Esophagus (tissue), 2 donors: ENCODE data around the gene CA5A. TPM values are rescaled to one million over a fixed set of nuclear protein-coding genes. Genes with fewer than 3 reads are reported as not detected.
A peak's percentile ranks its signal among the peaks of the same experiment; 100 is the strongest.

Experiments used
- H3K27ac ChIP-seq, 2 donors: one replicate each; pipeline ENCODE4 v1.5.1; 2013; ENCODE audit warnings: low read depth in 2 of 2, mild to moderate bottlenecking in 2 of 2, inconsistent platforms in 1 of 2, low read length in 1 of 2, moderate library complexity in 1 of 2
- H3K27me3 ChIP-seq, 2 donors: one replicate each; pipeline ENCODE4 v1.6.1; 2013; ENCODE audit warnings: low read length in 2 of 2, control low read depth in 1 of 2, mild to moderate bottlenecking in 1 of 2; ENCODE audit not compliant: insufficient read depth in 2 of 2, control insufficient read depth in 1 of 2
- H3K36me3 ChIP-seq, 2 donors: one replicate each; pipeline ENCODE4 v1.6.1; 2013; ENCODE audit warnings: low read length in 1 of 2; ENCODE audit not compliant: control insufficient read depth in 2 of 2, insufficient read depth in 2 of 2
- H3K4me1 ChIP-seq, 2 donors: one replicate each; pipeline ENCODE4 v1.6.1; 2013; ENCODE audit warnings: low read length in 1 of 2; ENCODE audit not compliant: control insufficient read depth in 2 of 2, insufficient read depth in 2 of 2
- H3K4me3 ChIP-seq, 2 donors: one replicate each; pipeline ENCODE4 v1.5.1; 2013; ENCODE audit warnings: low read length in 2 of 2, mild to moderate bottlenecking in 2 of 2, low read depth in 1 of 2, moderate library complexity in 1 of 2
- H3K9me3 ChIP-seq, 2 donors: one replicate each; pipeline ENCODE4 v1.6.1; 2013; ENCODE audit warnings: mild to moderate bottlenecking in 2 of 2, low read depth in 1 of 2, low read length in 1 of 2, moderate library complexity in 1 of 2; ENCODE audit not compliant: control insufficient read depth in 2 of 2, insufficient read depth in 1 of 2
- WGBS, 2 donors: extraction: QIAGEN DNeasy Blood & Tissue Kit; methylation state at CpG; one replicate each; pipeline ENCODE4 v1.1.7; 2013; 5-methylcytosine and 5-hydroxymethylcytosine counted together
- polyA plus RNA-seq, 2 donors: library from polyadenylated mRNA; stranded (reverse); fragments of 200-250 nt; gene quantifications; one replicate each; pipeline ENCODE4 v1.2.3, GENCODE V29; 2013
- donor health status: healthy with polysubstance abuse.
- donor health status: Bipolar disorder and iron deficiency.

CA5A gene
- polyA plus RNA-seq, 2 donors = not detected

- no peaks in the 10 kb centered on the region for H3K9me3 ChIP-seq
- peaks cover 0 to 2% of the 10 kb centered on the region in 2 donors for H3K4me1 ChIP-seq
- 70 to 82% methylated on average over 8 of the region's 8 CpGs for WGBS, 2 donors
- H3K36me3 ChIP-seq = peaks cover 0 to 17% of the 10 kb centered on the region in 2 donors
- no peak overlapping the region for H3K4me3 ChIP-seq
- H3K27me3 ChIP-seq = no peaks in the 10 kb centered on the region
- no peak overlapping the region for H3K27ac ChIP-seq
These were observed 43.0 kb upstream of the CA5A start for GRCh38 chr16:87979352-87979751.

- H3K27ac ChIP-seq = no peak overlapping the region
- 88% methylated on average over 5 of the region's 5 CpGs for WGBS, 2 donors
- peaks cover 0 to 5% of the 10 kb centered on the region in 2 donors for H3K4me1 ChIP-seq
- peaks cover 0 to 15% of the 10 kb centered on the region in 2 donors for H3K36me3 ChIP-seq
- H3K9me3 ChIP-seq = no peaks in the 10 kb centered on the region
- no peaks in the 10 kb centered on the region for H3K27me3 ChIP-seq
- no peak overlapping the region for H3K4me3 ChIP-seq
These were observed 41.8 kb upstream of the CA5A start for GRCh38 chr16:87978127-87978526.

GRCh38 chr16:87976665-87977064 is 40.3 kb upstream of the CA5A start:
- H3K36me3 ChIP-seq = peaks cover 0 to 8% of the 10 kb centered on the region in 2 donors
- WGBS, 2 donors = 57 to 74% methylated on average over 3 of the region's 3 CpGs
- H3K27ac ChIP-seq = no peak overlapping the region
- peaks cover 2 to 5% of the 10 kb centered on the region in 2 donors for H3K9me3 ChIP-seq
- peaks cover 0 to 5% of the 10 kb centered on the region in 2 donors for H3K4me1 ChIP-seq
- no peaks in the 10 kb centered on the region for H3K27me3 ChIP-seq
- no peak overlapping the region for H3K4me3 ChIP-seq

GRCh38 chr16:87974178-87974577 is 37.8 kb upstream of the CA5A start:
- peaks cover 0 to 5% of the 10 kb centered on the region in 2 donors for H3K36me3 ChIP-seq
- peaks cover 3 to 8% of the 10 kb centered on the region in 2 donors for H3K9me3 ChIP-seq
- H3K27me3 ChIP-seq = no peaks in the 10 kb centered on the region
- H3K27ac ChIP-seq = no peak overlapping the region
- H3K4me1 ChIP-seq = peaks cover 0 to 5% of the 10 kb centered on the region in 2 donors
- WGBS, 2 donors = 82 to 88% methylated on average over 9 of the region's 9 CpGs
- no peak overlapping the region for H3K4me3 ChIP-seq

- H3K36me3 ChIP-seq = peaks cover 0 to 5% of the 10 kb centered on the region in 2 donors
- 59 to 73% methylated on average over 3 of the region's 3 CpGs for WGBS, 2 donors
- no peak overlapping the region for H3K4me3 ChIP-seq
- H3K27me3 ChIP-seq = no peaks in the 10 kb centered on the region
- H3K4me1 ChIP-seq = peaks cover 0 to 5% of the 10 kb centered on the region in 2 donors
- no peak overlapping the region for H3K27ac ChIP-seq
- peaks cover 3 to 8% of the 10 kb centered on the region in 2 donors for H3K9me3 ChIP-seq
These were observed 37.4 kb upstream of the CA5A start for GRCh38 chr16:87973717-87974116.

- 99 to 100% methylated on average over 2 of the region's 2 CpGs for WGBS, 2 donors
- peaks cover 0 to 5% of the 10 kb centered on the region in 2 donors for H3K36me3 ChIP-seq
- H3K27ac ChIP-seq = no peak overlapping the region
These were observed 35.6 kb upstream of the CA5A start for GRCh38 chr16:87971933-87972332.

GRCh38 chr16:87970186-87970585 is 33.9 kb upstream of the CA5A start:
- WGBS, 2 donors = 45 to 64% methylated on average over 3 of the region's 3 CpGs
- peaks cover 3 to 8% of the 10 kb centered on the region in 2 donors for H3K9me3 ChIP-seq
- peaks cover 4 to 9% of the 10 kb centered on the region in 2 donors for H3K4me1 ChIP-seq
- H3K36me3 ChIP-seq = peaks cover 0 to under 1% of the 10 kb centered on the region in 2 donors
- no peak overlapping the region for H3K27ac ChIP-seq
- no peak overlapping the region for H3K4me3 ChIP-seq
- no peaks in the 10 kb centered on the region for H3K27me3 ChIP-seq

More at GRCh38 chr16:87971933-87972332, 35.6 kb upstream of the CA5A start:
- peaks cover 3 to 8% of the 10 kb centered on the region in 2 donors for H3K9me3 ChIP-seq
- no peak overlapping the region for H3K4me3 ChIP-seq
- no peaks in the 10 kb centered on the region for H3K27me3 ChIP-seq
- peaks cover 0 to 5% of the 10 kb centered on the region in 2 donors for H3K4me1 ChIP-seq

GRCh38 chr16:87968541-87968940 is 32.2 kb upstream of the CA5A start:
- Histone ChIP-seq H3K36me3 (no peaks in the 10 kb centered on the region), H3K4me3 (no peak overlapping the region), H3K27ac (no peak overlapping the region), H3K4me1 (peaks cover 4 to 5% of the 10 kb centered on the region in 2 donors), H3K27me3 (no peaks in the 10 kb centered on the region), H3K9me3 (peaks cover 3 to 8% of the 10 kb centered on the region in 2 donors)
- 77 to 81% methylated on average over 7 of the region's 7 CpGs for WGBS, 2 donors

- Histone ChIP-seq H3K9me3 (peaks cover 2 to 4% of the 10 kb centered on the region in 2 donors), H3K27me3 (no peaks in the 10 kb centered on the region), H3K27ac (peak overlapping the region; percentile 48 to 94), H3K36me3 (no peaks in the 10 kb centered on the region), H3K4me1 (peaks cover 4 to 7% of the 10 kb centered on the region in 2 donors), H3K4me3 (peak overlapping the region; percentile 8 to 24)
- WGBS, 2 donors = 17 to 19% methylated on average over 14 of the region's 14 CpGs
These were observed 30.4 kb upstream of the CA5A start for GRCh38 chr16:87966685-87967185.

GRCh38 chr16:87966064-87966645 is 29.8 kb upstream of the CA5A start:
- Histone ChIP-seq H3K36me3 (no peaks in the 10 kb centered on the region), H3K27ac (peak overlapping the region; percentile 48 to 94), H3K9me3 (peaks cover 0 to 2% of the 10 kb centered on the region in 2 donors), H3K4me1 (peaks cover 4 to 7% of the 10 kb centered on the region in 2 donors), H3K27me3 (no peaks in the 10 kb centered on the region), H3K4me3 (no peak overlapping the region)
- 56 to 57% methylated on average over 5 of the region's 5 CpGs for WGBS, 2 donors
